Gastrocnemius medialis (tissue), 4 donors: ENCODE data around the gene DCST1. TPM values are rescaled to one million over a fixed set of nuclear protein-coding genes. Genes with fewer than 3 reads are reported as not detected.

Experiments
- ATAC-seq, 2 donors: fragments of 150-250 bp; one replicate each; pipeline ENCODE4 v1.9.1; 2016
- DNase-seq, 2 donors: peaks; one replicate each; pipeline ENCODE4 v3.0.0-alpha.2; 2019
- H3K27ac ChIP-seq, 4 donors: fragments of 200-600 bp; sonication (generic); 1 replicate in 1 of 4; 2 replicates in 3 of 4; pipeline ENCODE4 v1.5.1; 2016 to 2018; ENCODE audit warnings: mild to moderate bottlenecking in 2 of 4, moderate library complexity in 1 of 4
- H3K27me3 ChIP-seq, 3 donors: fragments of 200-600 bp; sonication (generic) in 2 of 3; 1 replicate in 1 of 3; 2 replicates in 2 of 3; pipeline versions ENCODE4 v1.5.1 to v1.6.0; 2016 to 2019; ENCODE audit warnings: mild to moderate bottlenecking in 1 of 3, moderate library complexity in 1 of 3
- H3K36me3 ChIP-seq, 2 donors: fragments of 200-600 bp; sonication (generic) in 1 of 2; one replicate each; pipeline ENCODE4 v1.5.1; 2017 to 2018
- H3K4me1 ChIP-seq, 2 donors: fragments of 200-600 bp; sonication (generic) in 1 of 2; one replicate each; pipeline ENCODE4 v1.5.1; 2016 to 2017; ENCODE audit warnings: mild to moderate bottlenecking in 2 of 2
- H3K4me3 ChIP-seq, 4 donors: fragments of 200-600 bp; sonication (generic) in 3 of 4; 1 replicate in 1 of 4; 2 replicates in 3 of 4; pipeline ENCODE4 v1.5.1; 2016 to 2019; ENCODE audit warnings: mild to moderate bottlenecking in 2 of 4
- H3K9me3 ChIP-seq, 3 donors: fragments of 200-600 bp; sonication (generic) in 2 of 3; 1 replicate in 1 of 3; 2 replicates in 2 of 3; pipeline ENCODE4 v1.5.1; 2016 to 2019
- CTCF ChIP-seq, 5 experiments: fragments of 450-650 bp in 3 of 5; fragments of 200-600 bp in 2 of 5; sonication (generic) in 2 of 5; IDR thresholded peaks in 4 of 5; conservative IDR thresholded peaks in 1 of 5; 1 replicate in 4 of 5; 2 replicates in 1 of 5; pipeline ENCODE4 v1.5.1; 2016 to 2019; ENCODE audit warnings: antibody characterized with exemption in 5 of 5, mild to moderate bottlenecking in 3 of 5, moderate library complexity in 3 of 5
- POLR2A ChIP-seq, 2 donors: fragments of 450-650 bp; IDR thresholded peaks; one replicate each; pipeline ENCODE4 v1.6.1; 2017; ENCODE audit warnings: antibody characterized with exemption in 2 of 2, mild to moderate bottlenecking in 2 of 2, moderate library complexity in 2 of 2
- in situ Hi-C, 4 donors: fragments of 200-750 bp; cut with MboI; loops; one replicate each; pipeline versions ENCODE4 v1.15.0 to v1.8.0; 2017; ENCODE audit warnings: low sequenced_read_pairs in 4 of 4
- intact Hi-C: fragments of 100-400 bp; cut with DNase I; formaldehyde crosslinking; loops from one replicate; pipeline ENCODE4 v1.15.1; 2023; ENCODE audit warnings: low total_unique reads
- total RNA-seq, 4 donors: library from RNA; depleted of rRNA; stranded (reverse); fragments of >200 nt; gene quantifications; one replicate each; pipeline versions ENCODE4 v1.1.0 to v1.2.3, GENCODE V29; 2016

DCST1 gene
- total RNA-seq, 4 donors from 2014 or later: 0.13 to 0.35 TPM; not detected in 2

DNA sequence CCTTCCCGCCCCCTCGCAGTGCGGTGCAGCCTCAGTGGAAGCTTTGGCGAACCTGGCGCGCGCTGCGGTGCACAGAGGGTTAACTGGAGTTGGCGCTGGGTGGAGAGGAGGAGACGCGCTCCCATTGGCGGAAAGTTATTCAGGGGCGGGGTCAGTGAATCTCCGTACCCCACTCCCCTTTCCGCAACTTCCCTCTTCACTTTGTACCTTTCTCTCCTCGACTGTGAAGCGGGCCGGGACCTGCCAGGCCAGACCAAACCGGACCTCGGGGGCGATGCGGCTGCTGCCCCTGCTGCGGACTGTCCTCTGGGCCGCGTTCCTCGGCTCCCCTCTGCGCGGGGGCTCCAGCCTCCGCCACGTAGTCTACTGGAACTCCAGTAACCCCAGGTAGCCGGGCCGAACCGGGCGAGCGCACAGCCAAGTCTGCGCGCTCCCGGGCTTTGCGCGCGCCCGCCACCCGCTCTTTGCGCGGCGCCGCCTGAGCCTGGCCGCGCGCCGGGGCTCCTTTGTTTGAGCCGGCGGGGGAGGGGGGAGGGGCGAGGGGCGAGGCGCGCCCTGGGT, 30.0 kb downstream of the DCST1 start, which contains the start of gene EFNA4:
Gene EFNA4 (plus strand): TSS at position 191 of the 561 bp plus-strand sequence. CDS start 84 bp downstream, at position 275.
- peak within 1 kb of the TSS; percentile 60 to 91 (median 78) for H3K4me3 ChIP-seq
- peak within 1 kb of the TSS; percentile 69 to 80 (median 75) for H3K27ac ChIP-seq
- peaks cover 9 to 18% of the 10 kb centered on the region in 2 donors for H3K4me1 ChIP-seq
- intact Hi-C loops: loop anchor here (1.0 kb wide), 1 partner anchor 22 kb away; no protein-coding TSS in a partner anchor
- ATAC-seq (peak; percentile 91 to 93), DNase-seq (peak; percentile 69 to 72)
- in situ Hi-C loops: loop anchor here in 1 of 4 donors (25.0 kb wide), 1 partner anchor 101 kb away; the partner anchor contains the start of genes CKS1B, PBXIP1, PYGO2 and SHC1
- H3K9me3 ChIP-seq: no peaks in the 10 kb centered on the region
- no peaks in the 10 kb centered on the region for H3K27me3 ChIP-seq
- H3K36me3 ChIP-seq: peaks cover 0 to 22% of the 10 kb centered on the region in 2 donors
- peak in 1 of 2 donors; percentile 28 for TF ChIP-seq POLR2A (IDR thresholded peaks at IDR 0.05)
- TF ChIP-seq CTCF (IDR thresholded peaks at IDR 0.05 in 4 of 5, conservative IDR thresholded peaks at IDR 0.05 in 1 of 5): no peak

- DNase-seq (no peak), ATAC-seq (peak in 1 of 2 donors; percentile 11)
- H3K36me3 ChIP-seq: peaks cover 0 to 16% of the 10 kb centered on the region in 2 donors
- intact Hi-C loops: no loop called here
- no peaks in the 10 kb centered on the region for H3K27me3 ChIP-seq
- H3K4me3 ChIP-seq: peak overlapping the region; percentile 60 to 91 (median 78)
- in situ Hi-C loops: loop anchor here in 1 of 4 donors (25.0 kb wide), 1 partner anchor 102 kb away; the partner anchor contains the start of genes CKS1B, PBXIP1, PYGO2 and SHC1
- TF ChIP-seq POLR2A (IDR thresholded peaks at IDR 0.05): no peak
- no peak for TF ChIP-seq CTCF (IDR thresholded peaks at IDR 0.05 in 4 of 5, conservative IDR thresholded peaks at IDR 0.05 in 1 of 5)
- peak overlapping the region; percentile 69 to 80 (median 75) for H3K27ac ChIP-seq
- peaks cover 9 to 18% of the 10 kb centered on the region in 2 donors for H3K4me1 ChIP-seq
- no peaks in the 10 kb centered on the region for H3K9me3 ChIP-seq
Observed at GRCh38 chr1:155064111-155064831, 30.6 kb downstream of the DCST1 start.

- ATAC-seq (no peak), DNase-seq (no peak)
- Histone ChIP-seq H3K9me3 (no peaks in the 10 kb centered on the region), H3K27me3 (no peaks in the 10 kb centered on the region), H3K4me1 (peaks cover 9 to 21% of the 10 kb centered on the region in 2 donors), H3K4me3 (no peak overlapping the region), H3K36me3 (peaks cover 0 to 9% of the 10 kb centered on the region in 2 donors), H3K27ac (no peak overlapping the region)
- in situ Hi-C loops (loop anchor here in 1 of 4 donors (25.0 kb wide), 1 partner anchor 103 kb away; the partner anchor contains the start of genes CKS1B, PBXIP1, PYGO2 and SHC1), intact Hi-C loops (no loop called here)
- no peak for TF ChIP-seq CTCF (IDR thresholded peaks at IDR 0.05 in 4 of 5, conservative IDR thresholded peaks at IDR 0.05 in 1 of 5)
- no peak for TF ChIP-seq POLR2A (IDR thresholded peaks at IDR 0.05)
Observed at GRCh38 chr1:155064832-155065429, 31.3 kb downstream of the DCST1 start.

- in situ Hi-C loops: loop anchor here in 1 of 4 donors (25.0 kb wide), 1 partner anchor 104 kb away; the partner anchor contains the start of genes CKS1B, PBXIP1, PYGO2 and SHC1
- no peak for DNase-seq
- peaks cover 14 to 26% of the 10 kb centered on the region in 2 donors for H3K4me1 ChIP-seq
- H3K27ac ChIP-seq: no peak overlapping the region
- no peaks in the 10 kb centered on the region for H3K27me3 ChIP-seq
- no peak overlapping the region for H3K4me3 ChIP-seq
- intact Hi-C loops: no loop called here
- H3K9me3 ChIP-seq: no peaks in the 10 kb centered on the region
- no peak for TF ChIP-seq CTCF (IDR thresholded peaks at IDR 0.05 in 4 of 5, conservative IDR thresholded peaks at IDR 0.05 in 1 of 5)
- H3K36me3 ChIP-seq: no peaks in the 10 kb centered on the region
- no peak for ATAC-seq
Observed at GRCh38 chr1:155066777-155067176, 33.2 kb downstream of the DCST1 start.
